RWPE2 (cell line): Measurements from ENCODE around the gene RTN4R.

Experiments
- ATAC-seq: fragments of 200-7000 bp; cut with Tn5 transposase; 3 replicates; pipeline ENCODE4 v1.9.1; 2021; ENCODE audit warnings: low read depth
- DNase-seq: peaks from one replicate; pipeline ENCODE4 v3.0.0-alpha.2; 2020; ENCODE audit warnings: low spot score
- H3K27ac ChIP-seq: fragments of 450-650 bp; 2 replicates; pipeline ENCODE4 v1.5.1; 2017; ENCODE audit warnings: mild to moderate bottlenecking; ENCODE audit not compliant: poor library complexity, severe bottlenecking
- H3K27me3 ChIP-seq: fragments of 250-450 bp; sonication (Bioruptor Pico); 2 replicates; pipeline ENCODE4 v1.5.1; 2021; ENCODE audit warnings: mild to moderate bottlenecking, moderate library complexity; ENCODE audit not compliant: insufficient read depth, poor library complexity, severe bottlenecking
- H3K36me3 ChIP-seq: fragments of 250-450 bp; sonication (Bioruptor Pico); 2 replicates; pipeline ENCODE4 v1.5.1; 2020; ENCODE audit warnings: low read depth, mild to moderate bottlenecking, moderate library complexity
- H3K4me1 ChIP-seq: fragments of 250-450 bp; sonication (Bioruptor Pico); 2 replicates; pipeline ENCODE4 v1.5.1; 2021; ENCODE audit warnings: mild to moderate bottlenecking, moderate library complexity; ENCODE audit not compliant: insufficient read depth, poor library complexity, severe bottlenecking
- H3K4me3 ChIP-seq: fragments of 250-450 bp; sonication (Bioruptor Pico); 2 replicates; pipeline ENCODE4 v1.5.1; 2021; ENCODE audit warnings: mild to moderate bottlenecking, moderate library complexity; ENCODE audit not compliant: severe bottlenecking
- H3K9me3 ChIP-seq: fragments of 250-450 bp; sonication (Bioruptor Pico); 2 replicates; pipeline ENCODE4 v1.5.1; 2021; ENCODE audit warnings: mild to moderate bottlenecking, moderate library complexity; ENCODE audit not compliant: severe bottlenecking
- CTCF ChIP-seq: fragments of 450-650 bp; IDR thresholded peaks from one replicate; pipeline ENCODE4 v1.5.1; 2017; ENCODE audit warnings: mild to moderate bottlenecking, moderate library complexity; ENCODE audit not compliant: poor library complexity, severe bottlenecking

Gene RTN4R

GRCh38 chr22:20248461-20248978 lies 19.6 kb downstream of the RTN4R start:
- DNase-seq (no peak), ATAC-seq (no peak)
- Histone ChIP-seq H3K9me3 (no peaks in the 10 kb centered on the region), H3K27me3 (no peaks in the 10 kb centered on the region), H3K4me1 (no peaks in the 10 kb centered on the region), H3K4me3 (no peak overlapping the region), H3K36me3 (no peaks in the 10 kb centered on the region), H3K27ac (no peak overlapping the region)
- no peak for TF ChIP-seq CTCF

GRCh38 chr22:20247608-20248171 lies 20.4 kb downstream of the RTN4R start:
- no peak for TF ChIP-seq CTCF
- H3K36me3 ChIP-seq = no peaks in the 10 kb centered on the region
- no peaks in the 10 kb centered on the region for H3K27me3 ChIP-seq
- ATAC-seq (no peak), DNase-seq (no peak)
- no peak overlapping the region for H3K4me3 ChIP-seq
- no peaks in the 10 kb centered on the region for H3K9me3 ChIP-seq
- H3K4me1 ChIP-seq = no peaks in the 10 kb centered on the region
- no peak overlapping the region for H3K27ac ChIP-seq

DNA sequence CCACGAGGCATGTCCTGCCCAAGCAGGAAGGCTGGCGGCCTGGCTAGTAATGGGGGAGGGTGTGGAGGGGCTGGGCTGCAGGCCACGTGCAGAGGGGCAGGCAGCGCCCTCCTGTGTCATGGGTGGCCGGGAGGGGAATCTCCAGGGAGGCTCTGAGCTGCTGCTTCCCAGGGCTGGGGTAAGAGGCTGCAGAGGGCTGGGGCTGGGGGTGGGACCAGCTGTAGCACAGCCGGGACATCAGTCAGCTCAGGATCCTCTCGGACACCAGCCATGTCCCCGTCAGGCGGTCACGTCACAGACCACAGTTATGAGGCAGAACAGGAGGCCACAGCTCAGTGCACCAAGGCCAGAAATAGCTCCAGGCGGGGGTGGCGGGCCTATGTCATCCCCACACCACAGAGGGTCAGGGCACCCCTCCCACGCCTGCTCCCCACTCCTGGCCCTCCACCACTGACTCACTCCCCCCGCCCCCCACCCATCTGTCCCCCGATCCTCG lies 21.1 kb downstream of the RTN4R start:
- H3K4me3 ChIP-seq = no peak overlapping the region
- no peaks in the 10 kb centered on the region for H3K27me3 ChIP-seq
- no peak overlapping the region for H3K27ac ChIP-seq
- TF ChIP-seq CTCF = no peak
- H3K4me1 ChIP-seq = no peaks in the 10 kb centered on the region
- no peaks in the 10 kb centered on the region for H3K9me3 ChIP-seq
- H3K36me3 ChIP-seq = 0 out of 2 replicates have a peak, but pooled peaks cover 3% of the 10 kb centered on the region
- DNase-seq (no peak), ATAC-seq (no peak)

DNA sequence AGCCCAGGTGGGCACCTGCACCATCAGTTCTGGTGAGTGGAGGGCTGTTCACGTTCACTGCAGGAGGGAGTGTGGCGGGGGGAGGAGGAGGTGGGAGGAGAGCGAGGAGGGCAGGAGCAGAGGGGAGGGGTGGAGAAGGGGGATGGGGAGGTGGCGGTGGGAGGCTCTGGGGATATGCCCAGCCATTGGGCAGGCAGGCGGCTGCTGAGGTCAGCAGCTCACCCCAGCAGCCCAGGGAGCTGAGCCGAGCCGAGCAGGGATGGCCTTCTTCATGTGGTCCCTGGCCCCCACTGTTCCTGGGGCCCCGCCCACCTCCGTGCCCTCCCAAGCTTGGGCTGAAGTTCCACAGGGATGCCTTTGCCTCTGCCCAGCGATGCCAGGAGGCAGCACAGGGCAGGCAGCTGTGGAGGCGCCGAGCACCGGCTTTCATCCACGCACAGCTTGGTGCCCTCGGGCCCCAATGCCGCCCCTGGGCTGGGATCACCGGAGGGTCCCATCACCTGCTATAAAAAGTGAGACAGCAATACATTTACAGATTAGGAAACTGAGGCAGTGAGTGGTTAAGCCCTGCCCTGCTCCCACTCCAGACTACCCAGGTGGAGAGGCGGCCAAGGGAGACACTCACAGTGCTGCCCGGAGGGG lies 21.6 kb downstream of the RTN4R start:
- H3K27ac ChIP-seq = no peak overlapping the region
- 0 out of 2 replicates have a peak, but pooled peaks cover 5% of the 10 kb centered on the region for H3K36me3 ChIP-seq
- no peaks in the 10 kb centered on the region for H3K4me1 ChIP-seq
- DNase-seq = no peak
- no peaks in the 10 kb centered on the region for H3K27me3 ChIP-seq
- no peak overlapping the region for H3K4me3 ChIP-seq
- no peak for TF ChIP-seq CTCF
- no peak for ATAC-seq
- no peaks in the 10 kb centered on the region for H3K9me3 ChIP-seq
